ENCODE measurements around the gene CFAP100.

CFAP100 gene

DNA sequence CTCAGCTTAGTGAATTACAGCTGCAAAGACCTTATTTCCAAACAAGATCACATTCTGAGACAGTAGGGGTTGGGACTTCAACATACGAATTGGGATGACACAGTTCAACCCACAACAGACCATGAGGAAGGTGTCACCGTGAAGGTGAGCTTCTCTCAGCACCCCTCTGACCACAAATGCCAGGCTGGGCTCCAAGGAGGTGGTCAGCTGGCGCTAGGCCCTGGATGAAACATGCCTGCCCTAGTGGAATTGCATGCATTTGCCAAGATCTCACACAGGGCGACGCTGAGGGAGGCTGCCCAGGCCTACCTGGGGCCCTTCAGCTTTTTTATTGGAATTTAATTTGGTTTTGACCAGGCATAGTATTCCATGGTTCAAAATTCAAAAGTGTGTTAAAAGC lies 1.8 kb downstream of the CFAP100 start:
- Histone ChIP-seq H3K27me3 (peaks cover 61% of the 10 kb centered on the region), H3K36me3 (no peaks in the 10 kb centered on the region), H3K4me1 (ENCODE audit: control insufficient read depth in 1 of 2, insufficient read depth in 1 of 2, low read depth in 1 of 2, low read length in 1 of 2) (no peaks in the 10 kb centered on the region), H3K9me3 (no peaks in the 10 kb centered on the region), H3K27ac (no peak overlapping the region), H3K4me3 (ENCODE audit: low read depth in 1 of 2, low read length in 1 of 2) (no peak overlapping the region)
- TF ChIP-seq, protein P1, sequence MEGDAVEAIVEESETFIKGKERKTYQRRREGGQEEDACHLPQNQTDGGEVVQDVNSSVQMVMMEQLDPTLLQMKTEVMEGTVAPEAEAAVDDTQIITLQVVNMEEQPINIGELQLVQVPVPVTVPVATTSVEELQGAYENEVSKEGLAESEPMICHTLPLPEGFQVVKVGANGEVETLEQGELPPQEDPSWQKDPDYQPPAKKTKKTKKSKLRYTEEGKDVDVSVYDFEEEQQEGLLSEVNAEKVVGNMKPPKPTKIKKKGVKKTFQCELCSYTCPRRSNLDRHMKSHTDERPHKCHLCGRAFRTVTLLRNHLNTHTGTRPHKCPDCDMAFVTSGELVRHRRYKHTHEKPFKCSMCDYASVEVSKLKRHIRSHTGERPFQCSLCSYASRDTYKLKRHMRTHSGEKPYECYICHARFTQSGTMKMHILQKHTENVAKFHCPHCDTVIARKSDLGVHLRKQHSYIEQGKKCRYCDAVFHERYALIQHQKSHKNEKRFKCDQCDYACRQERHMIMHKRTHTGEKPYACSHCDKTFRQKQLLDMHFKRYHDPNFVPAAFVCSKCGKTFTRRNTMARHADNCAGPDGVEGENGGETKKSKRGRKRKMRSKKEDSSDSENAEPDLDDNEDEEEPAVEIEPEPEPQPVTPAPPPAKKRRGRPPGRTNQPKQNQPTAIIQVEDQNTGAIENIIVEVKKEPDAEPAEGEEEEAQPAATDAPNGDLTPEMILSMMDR (IDR thresholded peaks at IDR 0.05), result no peak

GRCh38 chr3:126397610-126398422 lies 3.1 kb downstream of the CFAP100 start:
- Histone ChIP-seq H3K27ac (no peak overlapping the region), H3K27me3 (peaks cover 55% of the 10 kb centered on the region), H3K4me3 (ENCODE audit: low read depth in 1 of 2, low read length in 1 of 2) (no peak overlapping the region), H3K36me3 (no peaks in the 10 kb centered on the region), H3K9me3 (no peaks in the 10 kb centered on the region), H3K4me1 (ENCODE audit: control insufficient read depth in 1 of 2, insufficient read depth in 1 of 2, low read depth in 1 of 2, low read length in 1 of 2) (no peaks in the 10 kb centered on the region)
- TF ChIP-seq, protein P1 (IDR thresholded peaks at IDR 0.05), result no peak

DNA sequence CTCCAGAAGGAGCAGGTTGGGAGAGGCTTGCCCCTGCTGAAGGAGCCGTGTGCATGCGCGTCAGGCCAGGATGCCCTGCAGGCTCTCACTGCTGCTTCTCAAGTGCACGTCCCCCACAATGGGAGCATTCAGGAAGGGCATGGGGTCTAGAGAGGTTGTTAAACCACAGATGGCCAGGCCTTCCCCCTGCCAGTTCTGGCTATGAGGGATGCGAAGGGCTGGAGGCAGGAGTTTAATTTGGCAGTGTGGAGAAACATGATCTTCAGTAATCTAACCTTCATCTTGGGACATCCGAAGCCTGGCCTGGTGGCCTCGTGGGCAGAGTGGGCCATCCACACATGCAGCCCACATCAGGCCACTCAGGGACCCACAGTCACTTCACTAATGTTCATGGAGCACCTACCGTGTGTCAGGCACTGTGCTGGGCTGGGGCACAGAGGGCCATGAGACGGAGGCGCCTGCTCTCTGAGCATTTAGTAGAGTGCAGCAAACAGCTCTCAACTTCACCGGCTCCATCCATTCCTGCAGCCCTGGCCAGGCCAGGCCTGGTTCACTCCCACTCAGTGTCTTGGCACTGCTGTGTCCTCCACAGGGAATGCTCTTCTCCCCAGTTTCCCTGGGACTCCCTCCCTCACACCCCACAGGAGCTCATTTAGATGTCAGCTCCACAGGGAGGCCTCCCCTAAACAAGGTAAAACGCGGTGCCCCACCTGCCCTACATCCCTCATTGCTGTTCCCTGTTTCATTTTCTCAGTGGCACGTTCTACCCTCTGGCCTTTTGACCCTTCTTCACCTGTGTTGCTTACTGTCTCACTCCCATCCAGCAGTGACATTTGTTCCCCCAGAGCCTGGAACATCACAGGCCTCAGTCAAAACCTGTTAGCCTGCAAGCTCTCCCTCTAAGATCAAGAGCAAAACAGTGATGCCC lies 4.0 kb downstream of the CFAP100 start:
- no peak overlapping the region for H3K27ac ChIP-seq
- no peak overlapping the region for H3K4me3 ChIP-seq (ENCODE audit: low read depth in 1 of 2, low read length in 1 of 2)
- H3K27me3 ChIP-seq, result peaks cover 46% of the 10 kb centered on the region
- H3K9me3 ChIP-seq, result no peaks in the 10 kb centered on the region
- TF ChIP-seq, protein P1 (IDR thresholded peaks at IDR 0.05), result no peak
- H3K36me3 ChIP-seq, result no peaks in the 10 kb centered on the region
- no peaks in the 10 kb centered on the region for H3K4me1 ChIP-seq (ENCODE audit: control insufficient read depth in 1 of 2, insufficient read depth in 1 of 2, low read depth in 1 of 2, low read length in 1 of 2)

- Histone ChIP-seq H3K9me3 (no peaks in the 10 kb centered on the region), H3K36me3 (no peaks in the 10 kb centered on the region), H3K4me3 (ENCODE audit: low read depth in 1 of 2, low read length in 1 of 2) (no peak overlapping the region), H3K27me3 (peaks cover 40% of the 10 kb centered on the region), H3K4me1 (ENCODE audit: control insufficient read depth in 1 of 2, insufficient read depth in 1 of 2, low read depth in 1 of 2, low read length in 1 of 2) (no peaks in the 10 kb centered on the region), H3K27ac (no peak overlapping the region)
- TF ChIP-seq, protein P1 (IDR thresholded peaks at IDR 0.05), result no peak
Measured at GRCh38 chr3:126399351-126399735, 4.6 kb downstream of the CFAP100 start.

GRCh38 chr3:126399756-126400155 lies 5.0 kb downstream of the CFAP100 start:
- TF ChIP-seq, protein P1 (IDR thresholded peaks at IDR 0.05), result no peak
- no peaks in the 10 kb centered on the region for H3K4me1 ChIP-seq (ENCODE audit: control insufficient read depth in 1 of 2, insufficient read depth in 1 of 2, low read depth in 1 of 2, low read length in 1 of 2)
- H3K36me3 ChIP-seq, result no peaks in the 10 kb centered on the region
- H3K9me3 ChIP-seq, result no peaks in the 10 kb centered on the region
- peaks cover 35% of the 10 kb centered on the region for H3K27me3 ChIP-seq
- no peak overlapping the region for H3K27ac ChIP-seq
- no peak overlapping the region for H3K4me3 ChIP-seq (ENCODE audit: low read depth in 1 of 2, low read length in 1 of 2)
